HT-29 (cell line): ENCODE results near the gene NTRK2. TPM values are rescaled to one million over a fixed set of nuclear protein-coding genes. Genes with fewer than 3 reads are reported as not detected.

Experiments used
- DNase-seq: peaks from one replicate; pipeline ENCODE4 v3.0.0-alpha.2; 2015; ENCODE audit warnings: low spot score
- total RNA-seq: library from RNA; depleted of rRNA; stranded (reverse); fragments of >200 nt; shearing (Covaris generic); gene quantifications from 2 replicates; pipeline ENCODE4 v1.2.3, GENCODE V29; 2014; rRNA removed

Gene NTRK2
- not detected in 2 replicates for total RNA-seq

DNA sequence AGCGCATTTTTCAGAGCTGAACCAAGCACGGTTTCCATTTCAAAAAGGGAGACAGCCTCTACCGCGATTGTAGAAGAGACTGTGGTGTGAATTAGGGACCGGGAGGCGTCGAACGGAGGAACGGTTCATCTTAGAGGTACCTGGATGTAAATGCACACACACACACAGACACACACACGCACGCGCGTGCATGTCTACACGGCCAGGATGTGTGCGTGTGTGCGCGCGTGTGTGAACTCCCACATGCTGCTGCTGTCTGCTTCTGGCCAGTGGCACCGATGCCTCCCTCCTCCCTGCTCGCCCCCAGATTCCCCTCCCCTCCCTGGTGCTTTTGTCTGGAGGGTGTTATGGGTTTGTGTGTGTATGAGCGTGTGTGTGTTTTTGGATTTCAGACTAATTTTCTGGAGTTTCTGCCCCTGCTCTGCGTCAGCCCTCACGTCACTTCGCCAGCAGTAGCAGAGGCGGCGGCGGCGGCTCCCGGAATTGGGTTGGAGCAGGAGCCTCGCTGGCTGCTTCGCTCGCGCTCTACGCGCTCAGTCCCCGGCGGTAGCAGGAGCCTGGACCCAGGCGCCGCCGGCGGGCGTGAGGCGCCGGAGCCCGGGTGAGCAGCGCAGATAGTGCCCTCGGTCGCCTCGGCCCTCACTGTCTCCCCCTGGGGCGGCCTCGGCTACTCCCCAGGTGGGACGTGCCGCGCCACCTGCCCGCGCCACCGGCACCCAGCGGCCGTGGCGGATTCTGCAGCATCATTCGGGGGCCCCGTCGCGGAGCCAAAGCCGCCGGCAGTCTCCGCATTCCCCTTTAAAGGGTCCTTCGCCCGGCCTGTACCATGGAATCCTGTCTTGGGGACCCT is at the start of gene NTRK2:
Gene NTRK2, plus strand, starts transcription at position 442 of the 850 bp plus-strand sequence. CDS start 1,020 bp downstream, outside the sequence.
- DNase-seq, result no peak

- DNase-seq, result no peak
Measured at GRCh38 chr9:84620338-84620737, 49.2 kb upstream of the NTRK2 start.

GRCh38 chr9:84621811-84622210 is 47.7 kb upstream of the NTRK2 start:
- no peak for DNase-seq

GRCh38 chr9:84622981-84623380 is 46.5 kb upstream of the NTRK2 start:
- DNase-seq, result no peak

DNA sequence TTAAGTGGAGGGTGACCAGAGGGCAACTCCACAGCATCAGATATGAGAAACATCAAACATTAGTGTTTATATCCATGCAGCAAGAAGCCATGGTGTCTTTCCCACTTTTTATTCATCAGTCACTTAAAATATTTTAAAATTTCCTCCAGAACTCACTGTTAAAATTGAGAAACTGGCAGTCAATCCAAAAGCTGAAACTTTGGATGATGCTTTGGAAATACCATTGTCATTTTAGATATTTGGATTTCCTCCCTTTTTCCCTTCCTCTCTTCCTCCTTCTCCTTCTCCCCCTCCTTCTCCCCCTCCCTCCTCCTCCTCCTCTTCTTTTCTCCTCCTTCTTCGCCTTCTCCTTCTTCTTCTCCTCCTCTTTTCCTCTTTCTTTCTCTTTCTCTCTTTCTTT is 33.1 kb upstream of the NTRK2 start:
- no peak for DNase-seq

GRCh38 chr9:84642553-84643141 is 26.9 kb upstream of the NTRK2 start:
- DNase-seq, result no peak

DNA sequence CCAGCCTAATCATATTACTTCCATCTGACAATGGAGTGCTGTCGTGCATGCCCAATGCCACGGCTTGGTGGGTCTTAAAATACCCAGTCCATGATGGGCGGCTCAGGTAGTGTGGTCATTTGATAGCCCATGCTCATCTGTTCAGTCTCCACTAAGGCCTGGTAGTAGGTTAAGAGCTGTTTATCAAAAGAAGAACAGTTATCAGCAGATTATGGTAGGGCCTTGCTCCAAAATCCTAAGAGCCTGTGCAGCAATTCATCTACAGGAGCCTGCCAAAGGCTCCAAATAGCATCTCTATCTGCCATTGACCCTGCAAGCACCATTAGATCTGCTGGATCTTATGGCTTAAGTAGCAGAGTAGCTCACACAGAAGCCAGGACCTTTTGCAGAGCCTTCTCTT is 21.8 kb upstream of the NTRK2 start:
- no peak for DNase-seq

GRCh38 chr9:84652496-84653120 is 16.9 kb upstream of the NTRK2 start:
- peak; percentile 3 for DNase-seq

GRCh38 chr9:84655447-84655846 is 14.1 kb upstream of the NTRK2 start:
- DNase-seq, result no peak

DNA sequence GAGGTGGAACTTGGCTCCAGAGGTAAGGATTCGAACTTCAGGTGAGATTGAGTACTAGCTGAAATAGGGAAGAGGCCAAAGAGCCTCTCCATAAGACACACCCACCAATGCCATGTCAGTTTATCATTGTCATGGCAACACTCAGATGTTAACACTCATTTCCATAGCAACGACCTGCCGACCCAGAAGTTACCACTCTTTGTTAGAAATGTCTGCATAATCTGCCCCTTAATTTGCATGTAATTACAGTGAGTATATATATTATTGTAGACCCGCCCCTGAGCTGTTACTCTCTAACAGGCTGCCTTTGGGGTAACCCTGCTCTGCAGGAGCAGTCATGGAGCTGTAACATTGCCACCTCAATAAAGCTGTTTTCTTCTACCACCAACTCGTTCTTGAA is 10.2 kb upstream of the NTRK2 start:
- no peak for DNase-seq

DNA sequence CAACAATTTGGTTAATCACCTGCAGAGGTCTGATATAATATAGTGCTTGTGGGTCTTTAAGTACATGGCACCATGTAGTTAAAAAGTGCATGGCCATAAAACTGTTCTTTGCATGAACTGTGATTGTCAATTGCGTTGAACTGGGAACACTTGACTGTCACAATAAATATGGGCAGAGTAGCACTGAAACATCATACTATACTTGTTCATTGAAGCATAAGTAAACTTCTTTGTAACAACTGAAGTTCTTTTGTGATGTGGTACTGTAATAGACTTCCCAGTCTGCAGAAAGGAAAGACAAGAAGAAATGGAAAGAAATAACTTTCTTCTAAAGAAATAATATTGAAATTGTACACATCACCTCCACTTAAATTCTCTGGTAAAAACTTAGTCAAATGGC is 9.8 kb upstream of the NTRK2 start:
- no peak for DNase-seq

DNA sequence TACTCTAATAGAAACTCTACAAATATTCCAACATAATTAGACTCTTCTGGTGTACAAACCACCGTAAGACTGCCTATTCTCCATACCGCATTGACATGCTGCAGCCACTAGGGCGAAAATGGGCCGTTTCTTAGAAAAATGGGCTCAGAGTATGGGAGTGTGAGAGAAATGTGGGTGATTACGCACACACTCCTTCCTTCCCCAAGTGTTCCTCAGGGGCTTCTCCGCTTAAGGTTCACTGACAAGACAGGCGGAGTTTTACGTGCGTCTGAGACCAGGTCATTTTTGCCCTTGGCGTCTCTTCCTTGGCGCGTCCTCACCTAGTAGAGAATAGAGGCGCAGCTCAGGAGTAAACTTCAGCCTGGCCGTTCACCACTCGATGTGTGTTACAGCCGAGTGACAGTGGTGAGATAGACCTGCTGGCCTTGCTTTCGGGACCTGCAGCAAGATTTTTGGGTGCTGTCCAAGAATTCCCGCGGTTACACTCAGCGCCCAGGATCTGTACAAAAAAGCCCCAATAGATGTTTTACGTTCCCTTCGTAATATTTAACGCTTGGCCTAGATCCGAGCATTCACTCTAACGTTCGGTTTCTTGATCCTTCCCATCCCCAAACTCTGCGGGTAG is 1.8 kb upstream of the NTRK2 start:
- DNase-seq, result peak; percentile 39

DNA sequence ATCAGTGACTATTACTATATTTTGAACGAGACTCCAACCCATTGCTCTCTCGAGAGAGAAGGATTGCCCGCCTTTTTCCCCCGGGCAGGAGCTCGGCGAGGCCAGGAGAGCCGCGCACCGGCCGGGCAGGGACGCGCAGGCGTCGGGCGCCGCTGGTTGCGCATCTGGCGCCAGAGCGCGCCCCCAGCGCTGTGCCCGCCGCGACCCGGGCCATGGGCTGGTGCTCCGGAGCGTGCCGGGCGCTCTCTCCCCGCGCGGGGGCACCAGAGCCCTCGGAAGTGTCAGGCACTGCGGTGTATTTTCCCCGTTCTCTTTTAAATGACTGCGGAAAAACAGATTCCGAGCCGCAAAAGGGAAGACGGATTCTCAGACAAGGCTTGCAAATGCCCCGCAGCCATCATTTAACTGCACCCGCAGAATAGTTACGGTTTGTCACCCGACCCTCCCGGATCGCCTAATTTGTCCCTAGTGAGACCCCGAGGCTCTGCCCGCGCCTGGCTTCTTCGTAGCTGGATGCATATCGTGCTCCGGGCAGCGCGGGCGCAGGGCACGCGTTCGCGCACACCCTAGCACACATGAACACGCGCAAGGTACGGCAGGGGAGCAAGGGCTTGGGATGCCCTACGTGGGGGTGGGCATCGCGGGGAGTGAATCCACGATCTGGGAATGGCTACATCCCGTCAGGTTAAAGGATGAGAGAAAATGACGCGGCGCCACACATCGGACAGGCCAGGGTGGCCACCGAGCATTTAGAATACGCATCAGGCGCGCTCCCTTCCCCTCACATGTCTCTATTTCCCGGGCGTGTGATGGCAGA is 1.1 kb upstream of the NTRK2 start:
- peak; percentile 69 for DNase-seq

DNA sequence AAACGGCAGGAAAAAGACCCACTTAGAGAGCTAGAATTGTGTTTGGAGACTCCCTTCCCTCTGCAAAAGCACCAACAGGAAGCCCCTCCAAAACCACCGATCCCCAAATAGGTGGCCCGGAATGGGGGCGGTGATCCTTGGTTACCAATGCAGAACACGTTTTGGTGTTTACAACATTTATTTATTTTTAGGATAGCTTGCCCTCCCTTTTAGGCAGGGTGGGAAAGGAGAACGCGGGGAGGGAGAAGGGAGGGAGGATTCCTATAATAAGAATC is 579 bp upstream of the NTRK2 start:
- no peak for DNase-seq

GRCh38 chr9:84670138-84671041 is 861 bp downstream of the NTRK2 start:
- DNase-seq, result no peak

- DNase-seq, result no peak
Measured at GRCh38 chr9:84671586-84672521, 2.3 kb downstream of the NTRK2 start.

GRCh38 chr9:84673806-84674205 is 4.3 kb downstream of the NTRK2 start:
- no peak for DNase-seq

- DNase-seq, result no peak
Measured at GRCh38 chr9:84677080-84677479, 7.6 kb downstream of the NTRK2 start.

DNA sequence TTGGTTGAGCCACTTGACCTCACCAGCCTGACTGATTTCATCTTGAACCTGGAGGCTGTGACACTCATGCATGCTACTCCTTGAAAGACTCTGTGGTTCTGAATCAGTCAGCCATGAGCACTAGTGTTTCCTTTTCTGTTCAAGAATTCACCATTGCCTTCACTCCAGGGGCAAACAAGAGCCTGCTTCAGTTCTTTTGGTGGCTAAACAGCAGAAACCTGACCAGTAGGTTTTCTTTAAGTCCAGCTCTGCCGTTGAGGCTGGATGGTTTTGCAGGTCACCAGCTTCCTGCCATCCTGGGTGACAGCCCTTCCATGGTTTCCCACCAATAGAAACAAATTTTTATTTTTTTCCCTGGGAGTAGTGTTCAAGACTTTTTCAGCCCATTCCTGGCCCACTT is 10.0 kb downstream of the NTRK2 start:
- no peak for DNase-seq
